ENCODE results near the gene TMCC1. TPM values are rescaled to one million over a fixed set of nuclear protein-coding genes. Genes with fewer than 3 reads are reported as not detected.

TMCC1 gene
- total RNA-seq, 1 donor from 2014 or later = 11.5 TPM

DNA sequence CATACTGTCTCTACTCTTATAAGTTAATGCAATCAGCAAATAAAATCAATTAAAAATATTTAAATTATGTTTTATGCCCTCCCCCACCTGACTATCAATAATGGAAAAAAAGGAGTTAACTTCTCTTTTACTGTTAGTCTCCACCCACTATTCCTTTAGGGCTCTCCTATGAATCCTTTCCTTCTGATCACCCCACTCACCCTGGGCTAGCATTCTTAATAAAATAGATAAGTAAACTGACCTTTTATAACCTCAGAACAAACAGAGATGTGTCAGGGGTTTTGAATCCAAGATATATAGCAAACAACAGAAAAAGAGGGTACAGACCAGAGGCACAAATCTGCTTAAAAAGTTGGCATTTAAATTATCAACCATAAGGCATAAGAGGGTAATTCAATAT is 171.0 kb downstream of the TMCC1 start:
- no peak overlapping the region for H3K4me3 ChIP-seq
- H3K4me1 ChIP-seq = peaks cover 0 to 13% of the 10 kb centered on the region in 2 donors
- TF ChIP-seq, protein P1, sequence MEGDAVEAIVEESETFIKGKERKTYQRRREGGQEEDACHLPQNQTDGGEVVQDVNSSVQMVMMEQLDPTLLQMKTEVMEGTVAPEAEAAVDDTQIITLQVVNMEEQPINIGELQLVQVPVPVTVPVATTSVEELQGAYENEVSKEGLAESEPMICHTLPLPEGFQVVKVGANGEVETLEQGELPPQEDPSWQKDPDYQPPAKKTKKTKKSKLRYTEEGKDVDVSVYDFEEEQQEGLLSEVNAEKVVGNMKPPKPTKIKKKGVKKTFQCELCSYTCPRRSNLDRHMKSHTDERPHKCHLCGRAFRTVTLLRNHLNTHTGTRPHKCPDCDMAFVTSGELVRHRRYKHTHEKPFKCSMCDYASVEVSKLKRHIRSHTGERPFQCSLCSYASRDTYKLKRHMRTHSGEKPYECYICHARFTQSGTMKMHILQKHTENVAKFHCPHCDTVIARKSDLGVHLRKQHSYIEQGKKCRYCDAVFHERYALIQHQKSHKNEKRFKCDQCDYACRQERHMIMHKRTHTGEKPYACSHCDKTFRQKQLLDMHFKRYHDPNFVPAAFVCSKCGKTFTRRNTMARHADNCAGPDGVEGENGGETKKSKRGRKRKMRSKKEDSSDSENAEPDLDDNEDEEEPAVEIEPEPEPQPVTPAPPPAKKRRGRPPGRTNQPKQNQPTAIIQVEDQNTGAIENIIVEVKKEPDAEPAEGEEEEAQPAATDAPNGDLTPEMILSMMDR (IDR thresholded peaks at IDR 0.05) = no peak
- no peaks in the 10 kb centered on the region for H3K36me3 ChIP-seq
- H3K27ac ChIP-seq = no peak overlapping the region
- H3K9me3 ChIP-seq = no peaks in the 10 kb centered on the region
- H3K27me3 ChIP-seq = no peaks in the 10 kb centered on the region
- intact Hi-C loops (cut with DNase I) = no loop called here
- DNase-seq (ENCODE audit: low spot score in 2 of 2) = no peak

DNA sequence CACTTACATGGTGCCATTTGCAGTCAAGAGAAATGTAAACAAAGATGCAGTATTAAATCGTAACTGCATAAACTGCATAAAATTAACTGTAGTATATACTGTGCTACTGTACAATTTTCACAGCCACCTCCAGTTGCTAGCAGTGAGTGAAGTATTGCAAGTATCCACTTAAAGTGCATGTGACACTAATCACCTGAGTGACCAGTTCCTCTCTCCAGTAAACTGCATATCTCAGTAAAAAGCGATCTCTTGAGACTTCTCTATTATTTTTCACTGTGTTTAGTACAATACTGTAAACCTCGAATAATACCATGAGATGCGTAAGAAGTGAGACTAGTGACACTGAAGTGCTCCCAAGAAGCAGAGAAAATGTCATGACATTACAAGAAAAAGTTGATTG is 175.3 kb downstream of the TMCC1 start:
- no peak for DNase-seq (ENCODE audit: low spot score in 2 of 2)
- H3K4me3 ChIP-seq = no peak overlapping the region
- intact Hi-C loops (cut with DNase I) = no loop called here
- TF ChIP-seq, protein P1 (IDR thresholded peaks at IDR 0.05) = no peak
- H3K36me3 ChIP-seq = no peaks in the 10 kb centered on the region
- H3K27me3 ChIP-seq = no peaks in the 10 kb centered on the region
- no peak overlapping the region for H3K27ac ChIP-seq
- no peaks in the 10 kb centered on the region for H3K9me3 ChIP-seq
- H3K4me1 ChIP-seq = no peaks in the 10 kb centered on the region

DNA sequence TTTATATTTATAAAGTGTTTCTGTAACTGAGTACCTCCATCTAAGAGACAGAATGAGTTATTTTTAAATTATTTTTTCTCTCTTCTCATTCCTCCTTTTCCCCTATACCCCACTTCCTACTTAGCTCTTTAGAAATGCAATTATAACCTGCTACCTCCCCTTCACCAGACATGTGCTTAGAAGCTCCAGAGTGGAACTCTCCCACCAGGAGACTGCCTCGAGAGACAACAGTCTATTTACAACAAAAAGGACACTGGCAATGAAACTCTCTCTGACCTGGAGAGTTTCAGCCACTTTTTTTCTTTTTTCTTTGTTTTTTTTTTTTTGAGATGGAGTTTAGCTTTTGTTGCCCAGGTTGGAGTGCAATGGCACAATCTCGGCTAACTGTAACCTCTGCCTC is 177.7 kb downstream of the TMCC1 start:
- intact Hi-C loops (cut with DNase I) = no loop called here
- no peak overlapping the region for H3K4me3 ChIP-seq
- DNase-seq (ENCODE audit: low spot score in 2 of 2) = no peak
- no peaks in the 10 kb centered on the region for H3K4me1 ChIP-seq
- no peaks in the 10 kb centered on the region for H3K36me3 ChIP-seq
- H3K9me3 ChIP-seq = no peaks in the 10 kb centered on the region
- H3K27ac ChIP-seq = no peak overlapping the region
- TF ChIP-seq, protein P1 (IDR thresholded peaks at IDR 0.05) = no peak
- H3K27me3 ChIP-seq = no peaks in the 10 kb centered on the region

DNA sequence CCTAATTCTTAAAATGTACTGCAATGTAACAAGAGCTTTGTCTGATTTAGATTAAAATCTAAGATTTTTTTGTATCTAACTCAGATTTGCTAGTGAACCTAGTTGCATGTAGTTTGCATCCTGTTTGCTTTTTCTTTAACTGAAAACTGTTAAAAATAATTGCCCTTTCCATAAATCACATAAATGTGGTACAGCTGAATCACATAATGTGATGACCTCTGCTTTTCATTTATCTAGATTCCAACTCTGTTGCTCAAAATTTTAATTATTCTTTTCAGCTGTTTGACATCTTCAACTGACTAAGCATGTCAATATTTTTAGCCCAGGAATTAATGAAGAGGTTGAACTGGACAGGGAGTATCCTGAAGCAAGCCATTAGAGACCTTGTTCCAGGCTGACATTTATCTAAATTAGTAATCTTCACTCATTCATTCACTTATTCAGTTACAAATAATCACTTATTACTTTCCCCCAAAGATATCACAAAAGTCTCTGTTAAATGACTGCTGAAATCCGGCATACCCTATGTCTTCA is 185.1 kb downstream of the TMCC1 start:
- H3K27me3 ChIP-seq = no peaks in the 10 kb centered on the region
- H3K9me3 ChIP-seq = no peaks in the 10 kb centered on the region
- TF ChIP-seq, protein P1 (IDR thresholded peaks at IDR 0.05) = no peak
- no peaks in the 10 kb centered on the region for H3K4me1 ChIP-seq
- H3K27ac ChIP-seq = no peak overlapping the region
- no peaks in the 10 kb centered on the region for H3K36me3 ChIP-seq
- no peak overlapping the region for H3K4me3 ChIP-seq
- no peak for DNase-seq (ENCODE audit: low spot score in 2 of 2)
- intact Hi-C loops (cut with DNase I) = no loop called here

DNA sequence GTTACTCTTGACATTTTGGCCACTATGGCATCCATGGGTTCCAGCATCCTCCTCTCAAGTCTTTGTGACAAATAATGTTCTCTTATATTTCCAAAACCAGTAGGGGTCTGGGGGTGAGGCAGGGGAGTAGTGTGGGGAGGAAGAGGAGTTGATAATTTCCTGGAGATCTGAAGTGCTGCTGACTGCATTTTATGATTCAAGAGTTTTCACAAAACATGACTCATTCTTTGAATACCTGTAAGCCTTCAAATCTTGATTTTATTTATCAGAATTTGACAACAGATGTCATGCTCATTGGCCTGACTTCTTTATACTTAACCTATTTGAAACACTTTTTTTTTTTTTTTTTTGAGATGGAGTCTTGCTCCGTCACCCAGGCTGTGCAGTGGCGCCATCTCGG is 188.2 kb downstream of the TMCC1 start:
- no peak overlapping the region for H3K4me3 ChIP-seq
- DNase-seq (ENCODE audit: low spot score in 2 of 2) = no peak
- TF ChIP-seq, protein P1 (IDR thresholded peaks at IDR 0.05) = no peak
- no peaks in the 10 kb centered on the region for H3K27me3 ChIP-seq
- no peaks in the 10 kb centered on the region for H3K36me3 ChIP-seq
- no peak overlapping the region for H3K27ac ChIP-seq
- no peaks in the 10 kb centered on the region for H3K4me1 ChIP-seq
- H3K9me3 ChIP-seq = no peaks in the 10 kb centered on the region
- intact Hi-C loops (cut with DNase I) = no loop called here

DNA sequence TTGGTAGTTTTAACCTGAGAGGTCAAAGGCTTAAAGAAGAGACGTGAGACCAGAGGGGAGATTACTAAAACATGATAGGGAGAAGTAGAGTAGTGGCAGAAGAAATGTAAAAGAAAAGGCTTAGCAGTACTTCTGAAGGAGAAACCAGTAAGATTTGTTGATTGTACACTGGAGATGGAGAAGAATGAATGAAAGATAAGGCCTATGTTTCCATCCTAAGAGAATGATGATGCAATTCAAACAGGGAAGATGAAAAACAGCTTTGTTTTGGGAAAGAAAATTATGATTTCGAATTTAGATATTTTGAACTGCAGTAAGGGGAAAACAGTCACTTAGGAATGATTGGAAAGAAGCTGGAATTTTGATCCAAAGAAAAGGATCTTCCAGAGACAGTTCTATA is 189.6 kb downstream of the TMCC1 start:
- Histone ChIP-seq H3K36me3 (no peaks in the 10 kb centered on the region), H3K4me3 (no peak overlapping the region), H3K4me1 (no peaks in the 10 kb centered on the region), H3K27me3 (no peaks in the 10 kb centered on the region), H3K9me3 (no peaks in the 10 kb centered on the region), H3K27ac (no peak overlapping the region)
- intact Hi-C loops (cut with DNase I) = no loop called here
- DNase-seq (ENCODE audit: low spot score in 2 of 2) = no peak
- TF ChIP-seq, protein P1 (IDR thresholded peaks at IDR 0.05) = no peak
